WTC11 (cell line): ENCODE data around the gene ST6GALNAC3. TPM values are rescaled to one million over a fixed set of nuclear protein-coding genes. Genes with fewer than 3 reads are reported as not detected.

ENCODE experiments used
- ATAC-seq: fragments of 200-7000 bp; cut with Tn5 transposase; 2 replicates; pipeline ENCODE4 v1.10.0; 2021; ENCODE audit warnings: mild to moderate bottlenecking, moderate library complexity
- CTCF ChIA-PET: fragments of 300-600 bp; sonication (Branson Sonifier 250); formaldehyde crosslinking; loops from one replicate; lab custom pipeline; 2021; ENCODE audit warnings: antibody characterized with exemption; lab: Charles Lee
- POLR2A ChIA-PET: fragments of 350-600 bp; sonication (Branson Sonifier 250); formaldehyde crosslinking; loops from one replicate; lab custom pipeline; 2021; ENCODE audit warnings: antibody characterized with exemption; lab: Charles Lee
- DNase-seq: peaks from one replicate; pipeline ENCODE4 v3.0.0; 2021; ENCODE audit warnings: low spot score
- H3K27ac Mint-ChIP-seq: 2 replicates; pipeline ENCODE4 v1.8.0; 2021; ENCODE audit warnings: mixed read lengths
- H3K27me3 Mint-ChIP-seq: 2 replicates; pipeline ENCODE4 v1.8.0; 2021; ENCODE audit warnings: low read depth, mild to moderate bottlenecking, moderate library complexity, mixed read lengths
- H3K36me3 Mint-ChIP-seq: 2 replicates; pipeline ENCODE4 v1.8.0; 2021; ENCODE audit warnings: mixed read lengths
- H3K4me1 Mint-ChIP-seq: 2 replicates; pipeline ENCODE4 v1.8.0; 2022; ENCODE audit warnings: mixed read lengths
- H3K4me3 Mint-ChIP-seq: 2 replicates; pipeline ENCODE4 v1.8.0; 2021; ENCODE audit warnings: mild to moderate bottlenecking, moderate library complexity, mixed read lengths
- H3K9me3 Mint-ChIP-seq: 2 replicates; pipeline ENCODE4 v1.8.0; 2021; ENCODE audit warnings: mixed read lengths
- AFF4 ChIP-seq: sonication (generic); formaldehyde crosslinking; IDR thresholded peaks from 2 replicates; pipeline ENCODE4 v1.8.1; 2023; ENCODE audit warnings: mild to moderate bottlenecking, missing genetic modification reagents, borderline replicate concordance
- ESRRA ChIP-seq: sonication (generic); formaldehyde crosslinking; IDR thresholded peaks from 2 replicates; pipeline ENCODE4 v1.8.1; 2022; ENCODE audit warnings: mild to moderate bottlenecking, missing genetic modification reagents, borderline replicate concordance
- HMGA2 ChIP-seq: fragments of 250-450 bp; sonication (Bioruptor Pico); IDR thresholded peaks from 2 replicates; pipeline ENCODE4 v1.4.0; 2021; ENCODE audit warnings: mild to moderate bottlenecking, moderate library complexity
- HMGXB4 ChIP-seq: sonication (generic); formaldehyde crosslinking; IDR thresholded peaks from 2 replicates; pipeline ENCODE4 v1.8.1; 2023; ENCODE audit warnings: mild to moderate bottlenecking, moderate library complexity, missing genetic modification reagents
- IRF1 ChIP-seq: sonication (generic); formaldehyde crosslinking; IDR thresholded peaks from 2 replicates; pipeline ENCODE4 v1.8.0; 2023; ENCODE audit warnings: missing genetic modification reagents
- KAT7 ChIP-seq: sonication (generic); formaldehyde crosslinking; IDR thresholded peaks from 2 replicates; pipeline ENCODE4 v1.8.1; 2023; ENCODE audit warnings: missing genetic modification reagents, mild to moderate bottlenecking, borderline replicate concordance
- NR2C2 ChIP-seq: sonication (generic); formaldehyde crosslinking; IDR thresholded peaks from 2 replicates; pipeline ENCODE4 v1.8.0; 2022; ENCODE audit warnings: mild to moderate bottlenecking, missing genetic modification reagents
- PRRX2 ChIP-seq: fragments of 250-450 bp; sonication (Bioruptor Pico); IDR thresholded peaks from 2 replicates; pipeline ENCODE4 v1.8.0; 2021; ENCODE audit warnings: mild to moderate bottlenecking
- TEAD4 ChIP-seq: sonication (generic); formaldehyde crosslinking; IDR thresholded peaks from 2 replicates; pipeline ENCODE4 v1.8.0; 2022; ENCODE audit warnings: mild to moderate bottlenecking, missing genetic modification reagents
- TP53 ChIP-seq: sonication (generic); formaldehyde crosslinking; IDR thresholded peaks from 2 replicates; pipeline ENCODE4 v1.8.1; 2023; ENCODE audit warnings: mild to moderate bottlenecking, missing genetic modification reagents
- USF2 ChIP-seq: sonication (generic); formaldehyde crosslinking; IDR thresholded peaks from 2 replicates; pipeline ENCODE4 v1.8.1; 2023; ENCODE audit warnings: mild to moderate bottlenecking, missing genetic modification reagents, moderate library complexity
- ZNF219 ChIP-seq: sonication (generic); formaldehyde crosslinking; IDR thresholded peaks from 2 replicates; pipeline ENCODE4 v1.8.0; 2023; ENCODE audit warnings: missing genetic modification reagents, mild to moderate bottlenecking, borderline replicate concordance
- total RNA-seq: library from RNA; stranded (reverse); gene quantifications from 3 replicates; pipeline ENCODE4 v1.2.3, GENCODE V29; 2021

ST6GALNAC3 gene
- total RNA-seq, 1 experiment from 2014 or later = 11.9 TPM

GRCh38 chr1:76035053-76035452, 39.5 kb upstream of the ST6GALNAC3 start (continued):
- no peak for TF ChIP-seq ZNF219 (CRISPR knock-in tag)
- no peak for TF ChIP-seq TEAD4 (CRISPR knock-in tag)
- TF ChIP-seq NR2C2 (CRISPR knock-in tag) = no peak
- TF ChIP-seq PRRX2 (CRISPR knock-in tag) = no peak
- no peak for TF ChIP-seq TP53 (CRISPR knock-in tag)
- no peak for TF ChIP-seq USF2 (CRISPR knock-in tag)
- no peak for TF ChIP-seq ESRRA (CRISPR knock-in tag)
- TF ChIP-seq AFF4 (CRISPR knock-in tag) = no peak

- DNase-seq = no peak
- POLR2A ChIA-PET = no interaction called here
- ATAC-seq = no peak
- CTCF ChIA-PET = interaction anchor here (1.1 kb wide), 1 partner anchor 59 kb away, joined by 5 read pairs; no protein-coding TSS in a partner anchor
- H3K36me3 Mint-ChIP-seq = no peaks in the 10 kb centered on the region
- H3K27ac Mint-ChIP-seq = no peak overlapping the region
- no peaks in the 10 kb centered on the region for H3K27me3 Mint-ChIP-seq
- TF ChIP-seq USF2 (CRISPR knock-in tag) = no peak
- H3K4me1 Mint-ChIP-seq = peaks cover 46% of the 10 kb centered on the region
- no peak overlapping the region for H3K4me3 Mint-ChIP-seq
- H3K9me3 Mint-ChIP-seq = no peaks in the 10 kb centered on the region
Measured at GRCh38 chr1:76037324-76037723, 37.2 kb upstream of the ST6GALNAC3 start.

GRCh38 chr1:76038287-76039004, 36.1 kb upstream of the ST6GALNAC3 start:
- ChIA-PET POLR2A (no interaction called here), CTCF (interaction anchor here (1.1 to 1.4 kb wide), 2 partner anchors 58 to 101 kb away, joined by 3 to 5 read pairs; no protein-coding TSS in a partner anchor)
- no peak overlapping the region for H3K27ac Mint-ChIP-seq
- ATAC-seq (no peak), DNase-seq (no peak)
- H3K36me3 Mint-ChIP-seq = no peaks in the 10 kb centered on the region
- H3K4me1 Mint-ChIP-seq = peaks cover 46% of the 10 kb centered on the region
- H3K27me3 Mint-ChIP-seq = no peaks in the 10 kb centered on the region
- no peak for TF ChIP-seq IRF1 (CRISPR knock-in tag)
- TF ChIP-seq HMGXB4 (CRISPR knock-in tag) = no peak
- no peak for TF ChIP-seq HMGA2
- no peak for TF ChIP-seq KAT7 (CRISPR knock-in tag)
- H3K9me3 Mint-ChIP-seq = no peaks in the 10 kb centered on the region
- no peak overlapping the region for H3K4me3 Mint-ChIP-seq
